Measurements from ENCODE around the gene EZH2.

EZH2 gene

GRCh38 chr7:148803094-148803493 lies 81.0 kb downstream of the EZH2 start:
- Histone ChIP-seq H3K27ac (no peak overlapping the region), H3K36me3 (peaks cover 73% of the 10 kb centered on the region), H3K4me3 (ENCODE audit: low read depth in 1 of 2, low read length in 1 of 2) (no peak overlapping the region), H3K9me3 (no peaks in the 10 kb centered on the region), H3K27me3 (no peaks in the 10 kb centered on the region), H3K4me1 (ENCODE audit: control insufficient read depth in 1 of 2, insufficient read depth in 1 of 2, low read depth in 1 of 2, low read length in 1 of 2) (no peaks in the 10 kb centered on the region)
- no peak for TF ChIP-seq CTCF (IDR thresholded peaks at IDR 0.05)

GRCh38 chr7:148802101-148802493 lies 82.0 kb downstream of the EZH2 start:
- no peak overlapping the region for H3K27ac ChIP-seq
- no peaks in the 10 kb centered on the region for H3K9me3 ChIP-seq
- H3K27me3 ChIP-seq: no peaks in the 10 kb centered on the region
- no peak overlapping the region for H3K4me3 ChIP-seq (ENCODE audit: low read depth in 1 of 2, low read length in 1 of 2)
- TF ChIP-seq CTCF (IDR thresholded peaks at IDR 0.05): no peak
- H3K4me1 ChIP-seq (ENCODE audit: control insufficient read depth in 1 of 2, insufficient read depth in 1 of 2, low read depth in 1 of 2, low read length in 1 of 2): no peaks in the 10 kb centered on the region
- peaks cover 69% of the 10 kb centered on the region for H3K36me3 ChIP-seq

DNA sequence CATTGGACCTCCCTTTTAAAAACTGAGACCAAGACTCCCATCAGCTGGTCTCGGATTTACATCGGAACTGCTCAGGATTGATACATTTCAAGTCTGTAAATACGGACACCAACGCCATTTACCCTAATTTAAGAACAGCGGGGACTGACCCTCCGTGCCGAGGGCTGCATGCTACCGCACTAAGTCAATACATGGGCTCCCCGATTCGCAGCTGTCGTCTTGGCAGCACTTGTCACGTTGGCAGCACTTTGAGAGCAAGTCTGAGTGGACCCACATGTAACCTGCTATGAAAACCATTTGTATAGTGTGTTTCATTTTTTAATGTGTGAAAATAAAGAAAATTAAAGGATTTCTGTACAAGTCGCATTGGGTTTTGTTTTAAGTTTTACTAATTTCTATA lies 83.4 kb downstream of the EZH2 start:
- Histone ChIP-seq H3K36me3 (peaks cover 63% of the 10 kb centered on the region), H3K4me3 (ENCODE audit: low read depth in 1 of 2, low read length in 1 of 2) (no peak overlapping the region), H3K27ac (no peak overlapping the region), H3K27me3 (no peaks in the 10 kb centered on the region), H3K9me3 (no peaks in the 10 kb centered on the region), H3K4me1 (ENCODE audit: control insufficient read depth in 1 of 2, insufficient read depth in 1 of 2, low read depth in 1 of 2, low read length in 1 of 2) (no peaks in the 10 kb centered on the region)
- TF ChIP-seq CTCF (IDR thresholded peaks at IDR 0.05): no peak

- no peaks in the 10 kb centered on the region for H3K9me3 ChIP-seq
- H3K36me3 ChIP-seq: peaks cover 61% of the 10 kb centered on the region
- H3K4me1 ChIP-seq (ENCODE audit: control insufficient read depth in 1 of 2, insufficient read depth in 1 of 2, low read depth in 1 of 2, low read length in 1 of 2): no peaks in the 10 kb centered on the region
- no peak for TF ChIP-seq CTCF (IDR thresholded peaks at IDR 0.05)
- no peak overlapping the region for H3K27ac ChIP-seq
- H3K4me3 ChIP-seq (ENCODE audit: low read depth in 1 of 2, low read length in 1 of 2): no peak overlapping the region
- H3K27me3 ChIP-seq: no peaks in the 10 kb centered on the region
Measured at GRCh38 chr7:148799893-148800555, 84.1 kb downstream of the EZH2 start.

DNA sequence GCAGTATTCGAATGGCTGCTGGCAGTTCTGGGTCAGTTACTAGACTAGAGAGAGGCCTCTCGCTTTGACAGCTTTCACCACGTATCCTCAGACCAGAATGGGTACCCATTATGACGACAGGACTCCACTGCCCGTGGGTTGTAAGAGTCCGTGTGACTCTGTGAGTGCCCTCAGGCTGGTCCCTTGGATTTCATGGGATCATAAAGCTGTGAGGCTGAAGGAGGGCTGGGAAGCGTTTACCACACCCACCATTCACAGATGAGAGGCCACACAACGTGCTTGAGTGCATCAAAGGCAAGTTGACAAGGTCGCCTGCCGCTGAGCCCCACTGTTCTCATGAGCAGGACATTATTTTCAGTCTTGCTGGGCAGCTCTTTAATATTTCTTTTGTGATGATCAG lies 87.2 kb downstream of the EZH2 start:
- no peak overlapping the region for H3K27ac ChIP-seq
- no peaks in the 10 kb centered on the region for H3K27me3 ChIP-seq
- TF ChIP-seq CTCF (IDR thresholded peaks at IDR 0.05): no peak
- no peak overlapping the region for H3K4me3 ChIP-seq (ENCODE audit: low read depth in 1 of 2, low read length in 1 of 2)
- no peaks in the 10 kb centered on the region for H3K4me1 ChIP-seq (ENCODE audit: control insufficient read depth in 1 of 2, insufficient read depth in 1 of 2, low read depth in 1 of 2, low read length in 1 of 2)
- H3K36me3 ChIP-seq: peaks cover 67% of the 10 kb centered on the region
- H3K9me3 ChIP-seq: no peaks in the 10 kb centered on the region

Measured in neutrophil (primary cell).